ENCODE measurements around the gene NRXN2. TPM values are rescaled to one million over a fixed set of nuclear protein-coding genes. Genes with fewer than 3 reads are reported as not detected.

Gene NRXN2
- total RNA-seq, 1 experiment from 2014 or later, result 0.42 TPM

- DNase-seq (ENCODE audit: low read depth), result no peak
These were observed 594 bp downstream of the NRXN2 start for GRCh38 chr11:64722141-64723065.

GRCh38 chr11:64721359-64721699 is 1.7 kb downstream of the NRXN2 start:
- no peak for DNase-seq (ENCODE audit: low read depth)

- DNase-seq (ENCODE audit: low read depth), result no peak
These were observed 2.2 kb downstream of the NRXN2 start for GRCh38 chr11:64720640-64721358.

GRCh38 chr11:64720167-64720566 is 2.8 kb downstream of the NRXN2 start:
- no peak for DNase-seq (ENCODE audit: low read depth)

GRCh38 chr11:64719406-64719805 is 3.6 kb downstream of the NRXN2 start:
- no peak for DNase-seq (ENCODE audit: low read depth)

- DNase-seq (ENCODE audit: low read depth), result no peak
These were observed 4.2 kb downstream of the NRXN2 start for GRCh38 chr11:64718780-64719124.

- DNase-seq (ENCODE audit: low read depth), result no peak
These were observed 4.8 kb downstream of the NRXN2 start for GRCh38 chr11:64718084-64718779.

- no peak for DNase-seq (ENCODE audit: low read depth)
These were observed 5.8 kb downstream of the NRXN2 start for GRCh38 chr11:64717268-64717578.

- DNase-seq (ENCODE audit: low read depth), result no peak
These were observed 6.3 kb downstream of the NRXN2 start for GRCh38 chr11:64716473-64717267.

- no peak for DNase-seq (ENCODE audit: low read depth)
These were observed 7.1 kb downstream of the NRXN2 start for GRCh38 chr11:64715756-64716472.

GRCh38 chr11:64715110-64715509 is 7.9 kb downstream of the NRXN2 start:
- no peak for DNase-seq (ENCODE audit: low read depth)

GRCh38 chr11:64714666-64715065 is 8.3 kb downstream of the NRXN2 start:
- DNase-seq (ENCODE audit: low read depth), result no peak

- no peak for DNase-seq (ENCODE audit: low read depth)
These were observed 9.1 kb downstream of the NRXN2 start for GRCh38 chr11:64713781-64714363.

GRCh38 chr11:64713016-64713707 is 9.8 kb downstream of the NRXN2 start:
- DNase-seq (ENCODE audit: low read depth), result no peak

- no peak for DNase-seq (ENCODE audit: low read depth)
These were observed 10.5 kb downstream of the NRXN2 start for GRCh38 chr11:64712430-64713015.

GRCh38 chr11:64711956-64712362 is 11.0 kb downstream of the NRXN2 start:
- DNase-seq (ENCODE audit: low read depth), result no peak

GRCh38 chr11:64711138-64711955 is 11.7 kb downstream of the NRXN2 start:
- DNase-seq (ENCODE audit: low read depth), result no peak

- peak; percentile 32 for DNase-seq (ENCODE audit: low read depth)
These were observed 12.4 kb downstream of the NRXN2 start for GRCh38 chr11:64710418-64711137.

Data from HT1080 (cell line).